GM21447 (cell line): ENCODE measurements around the gene HES4.
"Not testable (repeated sequence)": the region's sequence is repeated elsewhere in the genome, so short reads cannot be mapped to it uniquely, and the experiment has no call there.

Experiments used
- ATAC-seq: cut with Tn5 transposase; IDR thresholded peaks from one replicate; pipeline ENCODE4 v1.9.1; 2021; ENCODE audit not compliant: unreplicated experiment

Gene HES4

DNA sequence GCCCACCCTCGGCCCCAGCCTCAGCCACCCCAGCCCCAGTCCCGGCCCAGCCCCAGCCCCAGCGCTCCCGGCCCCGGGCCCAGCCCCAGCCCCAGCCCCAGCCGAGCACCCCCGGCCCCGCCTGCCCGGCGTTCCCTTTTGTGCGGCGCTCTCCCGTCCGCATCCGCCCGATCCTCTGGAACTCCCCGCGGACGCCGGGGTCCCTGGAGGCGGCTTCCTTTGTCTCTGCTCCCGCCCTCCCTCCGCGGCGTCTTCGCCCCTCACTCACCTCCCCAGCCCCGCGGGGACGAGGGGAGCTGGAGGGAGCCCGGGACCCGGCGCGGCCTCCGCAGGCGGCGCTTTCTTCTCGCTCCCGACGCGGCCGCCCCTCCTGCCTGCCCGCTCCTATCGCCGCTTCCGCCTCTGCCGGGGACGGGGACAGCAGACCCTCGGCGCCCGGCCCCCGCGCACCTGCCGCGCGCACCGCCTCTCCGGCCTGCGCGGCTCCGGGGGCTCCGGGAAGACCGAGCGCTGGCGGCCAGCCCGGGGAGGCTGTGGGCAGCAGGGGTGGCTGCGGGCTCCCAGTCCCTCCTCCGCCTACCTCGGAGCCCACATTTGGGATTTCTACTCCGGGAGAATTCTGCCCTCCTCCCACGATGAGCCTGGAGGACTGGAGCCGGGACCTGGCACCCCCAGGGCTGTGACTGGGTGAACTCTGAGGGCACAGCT lies 34.0 kb upstream of the HES4 start:
- no peak for ATAC-seq

DNA sequence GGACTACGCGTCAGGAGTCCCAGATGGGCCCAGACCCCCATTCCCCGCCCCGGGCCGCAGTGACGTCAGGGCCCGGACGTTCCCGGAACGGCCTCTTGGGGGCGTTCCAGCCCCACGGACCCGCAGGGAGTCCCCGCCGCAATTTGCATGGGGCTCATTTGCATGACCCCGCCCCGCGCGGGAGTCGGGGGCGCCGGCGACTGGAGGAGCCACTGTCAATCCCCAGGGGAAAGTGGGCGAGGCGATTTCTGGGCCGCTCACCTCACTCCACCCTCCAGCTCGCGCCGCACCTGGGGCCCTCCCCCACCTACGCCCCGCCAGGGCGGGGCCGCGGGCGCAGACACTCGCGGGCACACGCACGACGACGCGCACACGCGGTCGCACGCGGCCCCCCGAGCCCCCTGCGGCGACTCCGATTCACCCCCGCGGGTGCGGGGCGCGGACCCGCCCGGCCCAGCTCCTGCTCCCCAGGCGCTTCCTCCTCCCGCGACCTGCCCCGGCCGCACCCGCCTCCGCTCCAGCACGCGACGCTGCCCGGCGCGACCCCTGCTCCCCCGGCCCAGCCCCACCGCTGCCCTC lies 33.2 kb upstream of the HES4 start:
- peak; percentile 80 for ATAC-seq

DNA sequence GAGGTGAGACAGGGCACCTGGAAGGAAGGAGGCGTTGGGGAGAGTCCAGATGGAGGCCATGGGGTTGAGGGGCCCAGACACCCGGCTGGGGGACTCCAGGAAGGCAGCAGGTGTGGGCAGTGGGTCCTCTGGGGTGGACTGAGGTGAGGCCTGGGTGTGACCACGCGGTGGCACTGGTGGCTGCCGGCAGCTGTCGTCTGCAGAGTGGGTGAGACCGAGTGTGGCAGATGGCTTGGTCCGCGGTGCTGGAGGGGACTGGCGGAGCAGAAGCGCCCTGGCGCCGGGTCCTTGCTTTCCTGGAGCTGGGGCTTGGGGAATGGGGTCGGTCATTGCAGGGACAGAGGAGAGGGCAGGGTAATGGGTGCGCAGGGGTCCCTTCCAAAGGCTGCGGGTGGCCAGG lies 32.5 kb upstream of the HES4 start:
- ATAC-seq: no peak

DNA sequence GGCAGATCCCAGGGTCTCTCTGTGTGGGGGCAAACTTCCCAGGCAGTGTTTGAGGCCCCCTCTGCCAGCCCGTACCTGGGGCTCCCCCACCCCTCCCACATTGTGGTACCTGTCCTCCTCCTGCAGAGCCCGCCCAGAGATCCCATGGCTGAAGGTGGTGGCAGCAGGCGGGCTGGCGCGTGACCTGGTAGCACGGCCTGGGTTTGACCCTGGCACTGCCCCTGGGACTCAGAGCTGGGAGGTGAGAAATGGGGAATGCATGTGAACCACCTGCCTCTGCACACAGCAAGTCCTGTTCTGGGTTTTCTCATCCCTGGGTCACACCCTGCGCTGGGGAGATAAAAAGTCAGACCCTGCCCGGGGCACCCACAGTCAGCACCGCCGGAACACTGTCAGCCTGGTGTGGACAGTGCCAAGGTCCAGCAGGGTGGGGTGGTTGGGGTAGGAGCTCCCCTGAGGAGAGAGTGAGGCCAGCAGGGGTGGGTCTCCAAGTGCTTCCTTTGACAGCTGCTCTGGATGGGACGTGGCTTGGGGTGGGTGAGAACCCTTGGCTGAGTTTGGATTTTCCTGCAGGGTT lies 31.9 kb upstream of the HES4 start:
- no peak for ATAC-seq

DNA sequence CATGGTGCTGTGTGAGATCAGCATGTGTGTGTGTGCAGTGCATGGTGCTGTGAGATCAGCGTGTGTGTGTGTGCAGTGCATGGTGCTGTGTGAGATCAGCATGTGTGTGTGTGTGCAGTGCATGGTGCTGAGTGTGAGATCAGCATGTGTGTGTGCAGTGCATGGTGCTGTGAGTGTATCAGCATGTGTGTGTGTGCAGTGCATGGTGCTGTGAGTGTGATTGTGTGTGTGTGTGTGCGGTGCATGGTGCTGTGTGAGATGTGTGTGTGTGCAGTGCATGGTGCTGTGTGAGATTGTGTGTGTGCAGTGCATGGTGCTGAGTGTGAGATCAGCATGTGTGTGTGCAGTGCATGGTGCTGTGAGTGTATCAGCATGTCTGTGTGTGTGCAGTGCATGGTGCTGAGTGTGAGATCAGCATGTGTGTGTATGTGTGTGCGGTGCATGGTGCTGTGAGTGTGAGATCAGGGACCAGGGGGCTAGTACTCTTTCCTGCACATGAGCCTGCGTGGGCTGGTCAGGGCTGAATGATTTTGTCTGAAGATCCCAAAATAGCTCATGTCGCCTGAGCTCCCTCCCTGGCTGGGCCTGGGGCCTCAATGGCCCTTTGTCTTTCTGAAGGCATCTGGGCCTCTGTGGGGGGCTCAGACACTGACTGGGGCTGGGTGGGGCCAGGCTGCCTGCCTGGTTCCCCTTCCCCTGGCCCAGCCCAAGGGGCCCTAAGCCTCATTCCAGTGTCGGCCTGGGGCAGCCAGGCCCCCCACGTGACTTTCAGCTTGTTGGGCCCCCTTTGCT lies 31.2 kb upstream of the HES4 start:
- not testable (repeated sequence) for ATAC-seq

DNA sequence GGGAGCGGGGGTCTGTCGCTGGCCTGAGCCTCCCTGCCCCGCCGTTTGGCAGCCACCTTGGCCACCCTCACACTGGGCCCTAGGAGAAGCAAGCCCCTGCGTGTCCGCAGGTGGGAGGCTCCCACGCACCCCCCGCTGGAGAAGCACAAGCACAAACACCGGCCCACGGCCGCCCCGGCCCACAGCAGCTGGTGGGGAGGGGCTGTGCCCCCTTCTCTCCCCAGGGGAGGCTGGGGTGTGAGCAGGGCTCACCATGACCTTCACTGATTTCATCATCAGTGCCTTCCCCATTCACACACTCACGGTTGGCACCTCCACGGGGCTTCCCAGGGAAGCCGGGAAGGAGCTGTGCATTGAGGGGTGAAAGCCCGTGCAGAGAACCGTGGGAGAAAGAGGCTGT lies 27.9 kb upstream of the HES4 start:
- no peak for ATAC-seq

DNA sequence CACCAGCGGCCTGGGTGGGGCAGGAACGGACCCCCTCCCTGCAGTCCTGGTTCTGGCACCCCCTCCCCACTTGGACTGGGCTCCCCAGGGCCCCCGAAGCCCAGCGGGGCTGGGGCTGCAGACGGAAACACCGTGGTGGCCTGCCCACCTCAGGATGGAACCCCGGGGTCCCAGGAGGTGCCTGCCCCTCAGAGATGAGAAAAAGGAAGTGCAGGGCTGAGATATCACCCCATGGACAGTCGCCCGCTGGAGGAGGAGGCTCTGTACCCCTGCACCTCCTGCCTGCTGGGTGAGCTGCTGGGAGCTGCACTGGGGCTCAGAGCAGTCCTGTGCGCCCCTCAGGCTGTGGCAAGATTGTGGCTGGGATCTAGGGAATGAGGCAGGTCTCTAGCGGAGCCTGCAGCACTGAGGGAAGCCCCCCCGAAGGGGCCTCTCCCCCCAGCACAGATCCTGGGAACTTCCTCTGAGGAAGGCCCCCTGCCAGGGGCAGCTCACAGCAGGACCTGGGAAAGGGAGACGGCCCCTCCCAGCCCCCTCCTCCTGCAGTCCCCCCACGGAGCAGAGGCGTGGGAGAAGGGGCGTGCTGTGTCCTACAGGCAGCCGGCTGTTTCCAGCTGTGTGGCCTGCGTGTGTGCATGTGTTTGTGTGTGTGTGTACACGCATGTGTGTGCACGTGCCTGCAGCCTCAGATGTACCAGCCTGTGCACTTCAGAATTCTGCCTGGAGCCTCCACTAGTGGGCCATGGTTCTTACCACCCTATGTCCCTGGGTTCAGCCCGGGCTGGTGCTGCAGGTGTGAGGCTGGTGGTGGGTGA lies 26.9 kb upstream of the HES4 start:
- no peak for ATAC-seq

DNA sequence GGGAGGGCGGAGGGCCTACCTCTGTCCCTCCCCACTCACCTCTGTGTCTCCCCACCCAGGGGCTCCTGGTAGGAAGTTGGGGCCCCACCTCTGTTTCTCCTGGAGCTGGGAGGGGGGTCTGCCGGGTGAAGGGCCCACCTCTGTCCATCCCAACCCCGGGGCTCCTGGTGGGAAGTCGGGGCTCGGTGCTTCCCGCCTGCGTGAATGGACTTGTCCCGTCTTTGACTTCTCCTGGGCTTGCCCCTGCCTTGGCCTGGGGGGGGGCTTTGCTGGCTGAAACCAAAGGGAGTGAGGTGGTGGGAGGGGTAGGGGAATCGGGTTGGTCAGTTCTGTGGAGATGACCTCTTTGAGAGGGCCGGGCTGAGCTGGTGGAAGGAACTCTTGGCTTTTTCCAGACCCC lies 25.8 kb upstream of the HES4 start:
- no peak for ATAC-seq

DNA sequence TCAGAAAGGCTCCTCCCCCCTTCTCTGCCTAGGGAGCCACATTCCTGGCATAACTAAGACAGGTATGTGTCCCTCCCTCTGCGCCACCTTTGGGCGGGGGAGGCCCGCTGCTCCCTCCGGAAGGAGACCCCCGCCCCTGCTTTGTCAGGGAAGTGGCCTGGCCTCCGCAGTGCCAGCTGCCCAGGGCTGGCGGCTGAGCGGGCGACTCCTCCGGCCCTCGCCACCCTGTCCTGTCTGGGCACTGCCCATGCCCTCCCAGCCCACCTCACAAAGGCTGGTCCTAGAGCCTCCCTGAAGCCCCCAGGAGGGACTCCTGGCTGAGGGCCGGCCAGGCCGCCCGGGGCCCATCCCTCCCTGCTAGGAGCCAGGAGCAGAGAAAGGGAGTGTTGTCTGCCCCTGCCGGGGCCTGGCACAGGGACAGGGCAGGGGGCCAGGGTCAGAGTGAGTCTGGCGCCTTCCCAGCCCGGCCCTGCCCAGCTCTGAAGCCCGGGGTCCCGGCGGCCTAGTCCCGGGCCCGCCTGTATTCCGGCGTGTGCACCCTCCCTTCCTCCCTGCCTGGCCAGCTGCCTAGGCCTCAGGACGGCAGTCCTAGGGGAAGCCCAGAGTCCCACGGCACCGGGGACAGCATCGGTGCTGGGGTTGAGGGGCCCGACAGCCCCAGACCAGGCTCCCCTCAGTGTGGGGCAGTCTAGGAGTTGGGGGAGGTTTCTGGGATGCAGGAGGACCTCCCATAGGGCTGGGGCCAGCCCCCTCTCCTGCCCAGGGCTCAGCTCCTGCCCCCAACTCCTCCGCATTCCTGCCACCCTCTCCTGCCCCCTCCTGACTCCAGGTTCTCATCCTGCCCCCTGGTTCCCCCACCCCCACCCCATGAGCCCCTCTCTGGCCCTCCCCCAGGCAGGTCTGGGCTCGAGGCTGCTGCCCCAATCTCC lies 25.1 kb upstream of the HES4 start:
- ATAC-seq: no peak

DNA sequence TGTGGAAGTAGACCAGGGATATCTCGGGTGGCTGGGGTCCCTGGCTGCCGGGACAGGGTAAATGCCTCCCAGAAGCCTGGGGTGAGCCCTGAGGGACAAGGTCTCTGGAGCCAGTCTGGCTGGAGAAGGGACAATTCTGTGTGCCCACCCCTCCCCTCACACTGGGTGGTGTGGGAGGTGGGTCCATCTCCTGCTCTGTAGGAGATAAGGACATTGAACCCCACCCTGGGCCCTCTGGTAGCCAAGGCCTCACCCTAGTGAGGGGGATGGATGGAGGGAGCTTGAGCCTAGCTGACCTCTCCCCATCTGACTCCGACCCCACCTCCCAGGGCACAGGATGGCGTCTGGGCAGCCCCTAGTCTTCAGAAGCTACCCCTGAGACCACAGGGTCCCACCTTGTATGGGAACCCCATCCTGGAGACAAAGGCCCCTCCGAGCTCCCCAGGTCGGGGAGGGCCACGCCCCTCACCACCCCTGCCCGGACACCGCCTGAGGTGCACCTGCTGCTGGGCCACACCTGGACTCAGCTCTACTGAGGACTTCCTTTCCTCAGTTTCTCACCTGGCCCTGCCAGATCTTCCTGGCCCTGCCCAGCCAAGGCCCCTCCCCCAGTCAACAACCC lies 24.4 kb upstream of the HES4 start:
- no peak for ATAC-seq

DNA sequence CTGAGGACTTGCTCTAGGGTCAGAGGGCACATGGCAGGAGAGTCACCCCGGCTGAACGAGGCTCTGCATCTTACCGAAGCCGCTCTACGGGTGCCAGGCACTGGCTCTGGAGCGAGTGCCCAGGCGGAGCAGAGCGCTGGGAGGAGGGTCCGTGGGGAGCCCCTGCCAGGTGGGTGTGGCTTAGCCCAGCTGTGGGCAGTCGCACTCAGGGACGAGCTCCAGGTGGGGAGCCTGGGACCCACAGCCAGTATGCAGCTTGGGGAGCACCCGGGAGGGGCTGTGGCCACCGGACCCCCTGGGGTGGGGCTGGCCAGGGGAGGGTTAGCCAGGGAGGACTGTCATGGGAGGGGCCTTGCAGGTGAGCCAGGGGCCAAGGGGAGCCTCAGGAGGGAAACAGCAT lies 23.8 kb upstream of the HES4 start:
- ATAC-seq: no peak

DNA sequence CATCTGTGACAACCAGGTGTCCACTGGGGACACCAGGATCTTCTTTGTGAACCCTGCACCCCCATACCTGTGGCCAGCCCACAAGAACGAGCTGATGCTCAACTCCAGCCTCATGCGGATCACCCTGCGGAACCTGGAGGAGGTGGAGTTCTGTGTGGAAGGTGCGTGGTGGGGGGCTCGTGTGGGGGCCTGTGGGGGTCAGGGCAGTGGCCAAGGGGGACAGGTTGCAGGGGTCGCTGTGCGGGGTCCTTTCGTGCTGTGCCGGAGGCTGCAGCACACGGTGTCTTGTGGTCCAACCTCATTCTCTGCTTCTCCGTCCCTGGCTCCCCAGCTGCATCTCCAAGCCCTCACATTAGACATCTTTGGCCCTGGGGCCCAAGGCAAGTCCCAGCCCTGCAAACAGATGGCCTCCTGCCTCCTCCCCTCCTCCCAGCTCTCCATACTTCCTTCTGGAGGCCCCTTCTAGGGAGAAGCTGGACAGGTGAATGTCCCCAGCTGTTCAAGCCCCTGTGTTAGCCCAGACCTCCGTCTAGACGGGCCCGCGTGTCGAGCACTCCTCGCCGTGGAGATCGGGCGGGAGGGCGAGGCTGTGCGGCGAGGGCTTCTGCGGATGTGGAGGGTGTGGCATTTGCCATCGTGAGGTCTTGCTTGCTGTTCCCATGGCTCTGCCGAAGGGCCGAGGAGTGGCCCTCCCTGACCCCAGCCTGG lies 22.6 kb upstream of the HES4 start:
- no peak for ATAC-seq

DNA sequence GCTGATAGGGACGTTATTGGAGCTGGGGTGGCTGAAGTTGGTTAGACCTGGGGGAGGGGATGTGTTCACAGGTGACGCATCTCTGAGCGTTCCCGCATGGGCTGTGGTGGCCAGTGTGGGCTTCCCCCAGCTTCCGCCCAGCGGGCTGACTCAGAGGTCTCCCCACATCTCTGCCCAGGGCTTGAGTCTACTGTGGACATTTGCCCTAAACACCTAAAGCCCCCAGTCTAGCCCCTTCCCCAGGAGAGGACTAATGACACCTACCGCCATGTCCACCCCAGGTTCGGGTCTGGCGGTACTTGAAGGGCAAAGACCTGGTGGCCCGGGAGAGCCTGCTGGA lies 22.0 kb upstream of the HES4 start:
- no peak for ATAC-seq

DNA sequence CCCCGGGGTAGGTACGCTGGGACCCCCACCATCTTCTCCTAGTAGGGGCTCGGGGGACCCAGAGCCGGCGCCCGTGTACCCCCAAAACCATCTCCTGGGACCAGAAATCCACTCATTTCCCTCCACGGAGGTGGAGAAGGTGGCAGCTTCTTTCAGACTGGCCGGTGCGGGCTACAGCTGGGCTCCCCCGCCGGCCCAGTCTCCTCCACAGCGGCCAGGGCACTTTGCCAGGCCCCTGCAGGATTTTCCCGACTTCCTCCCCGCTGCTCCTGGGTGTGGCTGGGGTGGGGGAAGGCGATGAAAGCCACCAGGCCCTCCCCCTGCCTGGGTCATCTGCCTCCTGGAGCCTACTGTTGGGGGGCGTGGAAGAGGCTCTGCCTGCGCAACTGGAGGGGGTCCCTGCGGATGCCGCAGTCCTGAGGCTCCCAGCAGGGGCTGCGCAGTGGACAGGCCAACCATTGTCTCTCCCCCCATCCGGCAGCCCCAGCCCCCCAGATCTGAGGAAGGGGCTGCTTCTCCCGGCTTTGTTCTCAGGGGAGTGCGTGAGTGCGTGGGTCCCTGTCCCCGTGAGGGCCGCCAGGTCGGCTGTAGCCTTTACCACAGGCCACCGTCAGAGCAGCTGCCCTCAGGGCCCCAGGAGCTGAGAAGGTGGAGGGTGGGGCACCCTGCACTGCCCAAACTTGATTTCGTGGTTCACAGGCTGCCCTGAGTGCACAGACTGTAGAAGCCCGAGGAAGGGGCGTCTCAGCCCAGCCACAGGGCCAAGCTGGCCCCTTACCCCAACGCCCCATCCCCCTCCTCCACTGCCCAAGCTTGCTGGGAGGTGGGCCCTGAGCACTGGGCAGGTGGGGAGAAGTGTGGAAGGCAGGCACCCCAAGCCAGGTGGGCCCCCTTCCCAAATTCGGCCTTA lies 21.4 kb upstream of the HES4 start:
- no peak for ATAC-seq

DNA sequence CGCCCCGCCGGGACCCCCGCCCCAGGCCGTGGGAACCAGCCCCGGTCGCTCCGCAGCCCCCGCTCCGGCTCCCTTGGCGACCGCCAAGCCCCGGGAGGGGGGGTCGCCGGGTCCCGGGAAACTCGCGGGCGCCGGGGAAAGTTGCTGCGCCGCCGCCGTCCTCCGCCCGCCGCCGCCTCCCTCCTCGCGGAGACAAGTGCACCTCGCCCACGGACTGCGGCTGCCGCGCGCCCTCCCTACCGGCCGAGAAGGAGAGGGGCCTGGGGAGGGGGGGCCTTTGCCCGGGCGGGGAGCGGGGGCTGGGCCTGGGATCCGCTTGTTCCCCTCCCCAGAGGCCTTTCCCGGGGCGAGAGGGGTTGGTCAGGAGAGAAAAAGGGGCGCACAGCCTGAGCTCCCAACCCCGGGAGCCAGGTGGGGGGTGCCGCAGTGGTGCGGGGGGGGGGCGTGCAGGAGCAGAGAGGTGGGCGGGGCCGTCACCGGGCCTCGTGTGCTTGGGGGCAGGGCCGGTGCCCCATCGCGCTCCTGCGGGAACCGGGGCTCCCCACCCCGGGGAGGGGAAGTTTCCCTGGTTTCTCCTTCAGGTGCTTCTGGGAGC lies 20.6 kb upstream of the HES4 start:
- peak; percentile 16 for ATAC-seq

DNA sequence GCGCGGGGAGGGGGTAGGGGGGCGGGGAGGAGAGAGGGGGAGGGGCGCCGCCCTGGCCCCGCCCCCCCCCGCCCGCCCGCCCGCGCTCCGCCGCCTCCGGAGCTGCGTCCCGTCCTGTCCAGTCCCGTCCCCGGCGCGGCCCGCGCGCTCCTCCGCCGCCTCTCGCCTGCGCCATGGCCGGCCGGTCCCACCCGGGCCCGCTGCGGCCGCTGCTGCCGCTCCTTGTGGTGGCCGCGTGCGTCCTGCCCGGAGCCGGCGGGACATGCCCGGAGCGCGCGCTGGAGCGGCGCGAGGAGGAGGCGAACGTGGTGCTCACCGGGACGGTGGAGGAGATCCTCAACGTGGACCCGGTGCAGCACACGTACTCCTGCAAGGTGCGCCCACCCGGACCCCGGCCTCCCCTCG lies 20.1 kb upstream of the HES4 start, which contains the start of gene AGRN:
AGRN (plus strand) TSS at position 121 of the 405 bp plus-strand sequence; CDS start at position 174, 53 bp downstream.
- peak; percentile 26 for ATAC-seq
